GM23248 (cell line): ENCODE data around the gene ENPP4. TPM values are rescaled to one million over a fixed set of nuclear protein-coding genes. Genes with fewer than 3 reads are reported as not detected.

ENCODE experiments used
- DNase-seq: peaks from one replicate; pipeline ENCODE4 v3.0.0-alpha.2; 2015
- H2AFZ ChIP-seq: fragments of 200-600 bp; sonication (generic); 2 replicates; pipeline ENCODE4 v1.6.1; 2016; ENCODE audit warnings: antibody characterized with exemption
- H3F3A ChIP-seq: fragments of 200-600 bp; sonication (generic); 2 replicates; pipeline ENCODE4 v1.6.1; 2016; ENCODE audit warnings: mild to moderate bottlenecking, antibody characterized with exemption, mixed run types; ENCODE audit not compliant: insufficient read depth
- H3K27ac ChIP-seq: fragments of 200-600 bp; sonication (generic); 2 replicates; pipeline ENCODE4 v1.5.1; 2016; ENCODE audit warnings: mild to moderate bottlenecking
- H3K27me3 ChIP-seq: fragments of 200-600 bp; sonication (generic); replicated peaks from 2 replicates; pipeline ENCODE4 v1.6.1; 2016; ENCODE audit warnings: mild to moderate bottlenecking; ENCODE audit not compliant: insufficient read depth
- H3K36me3 ChIP-seq: fragments of 200-600 bp; sonication (generic); 2 replicates; pipeline ENCODE4 v1.6.1; 2016; ENCODE audit warnings: low read depth, mild to moderate bottlenecking
- H3K4me1 ChIP-seq: fragments of 200-600 bp; sonication (generic); 2 replicates; pipeline ENCODE4 v1.6.1; 2016; ENCODE audit warnings: mild to moderate bottlenecking; ENCODE audit not compliant: insufficient read depth
- H3K4me2 ChIP-seq: fragments of 200-600 bp; sonication (generic); one replicate; pipeline ENCODE4 v1.6.1; 2016; ENCODE audit warnings: mild to moderate bottlenecking; ENCODE audit not compliant: unreplicated experiment
- H3K4me3 ChIP-seq: fragments of 200-600 bp; sonication (generic); 2 replicates; pipeline ENCODE4 v1.5.1; 2016; ENCODE audit warnings: mild to moderate bottlenecking
- H3K79me2 ChIP-seq: fragments of 200-600 bp; sonication (generic); 2 replicates; pipeline ENCODE4 v1.6.1; 2016; ENCODE audit warnings: mild to moderate bottlenecking; ENCODE audit not compliant: insufficient read depth
- H3K9ac ChIP-seq: fragments of 200-600 bp; sonication (generic); 2 replicates; pipeline ENCODE4 v1.6.1; 2016; ENCODE audit warnings: mild to moderate bottlenecking
- H3K9me2 ChIP-seq: fragments of 200-600 bp; sonication (generic); 2 replicates; pipeline ENCODE4 v1.6.1; 2016; ENCODE audit warnings: mixed run types, mild to moderate bottlenecking, moderate library complexity; ENCODE audit not compliant: insufficient read depth
- H3K9me3 ChIP-seq: fragments of 200-600 bp; sonication (generic); one replicate; pipeline ENCODE4 v1.6.1; 2017; ENCODE audit warnings: low read depth
- H4K20me1 ChIP-seq: fragments of 200-600 bp; sonication (generic); 2 replicates; pipeline ENCODE4 v1.6.0; 2016; ENCODE audit not compliant: insufficient read depth
- EZH2 ChIP-seq: fragments of 200-600 bp; sonication (generic); IDR thresholded peaks from 2 replicates; pipeline ENCODE4 v1.6.1; 2018; ENCODE audit warnings: antibody characterized with exemption, mild to moderate bottlenecking; ENCODE audit not compliant: insufficient read depth, poor library complexity, severe bottlenecking
- EZH2phosphoT487 ChIP-seq: fragments of 200-600 bp; sonication (generic); IDR thresholded peaks from 2 replicates; pipeline ENCODE4 v1.6.1; 2018; ENCODE audit warnings: antibody characterized with exemption, moderate library complexity, mild to moderate bottlenecking, low read depth; ENCODE audit not compliant: insufficient read depth
- WGBS, 2 experiments: methylation state at CpG; one replicate each; pipeline ENCODE4 v1.1.6; 2015 to 2017; ENCODE audit warnings: low lambda C conversion rate in 2 of 2, low coverage in 1 of 2; ENCODE audit errors: missing lambda C conversion rate in 2 of 2; 5-methylcytosine and 5-hydroxymethylcytosine counted together
- in situ Hi-C: fragments of 300-500 bp; cut with MboI; formaldehyde crosslinking; loops from 2 replicates; pipeline ENCODE4 v1.15.0; 2020
- polyA plus RNA-seq: library from polyadenylated mRNA; unstranded; fragments of >200 nt; fragmentation: Nextera tagmentation; extraction: Ambion mirVana; gene quantifications from 2 replicates; pipeline ENCODE4 v1.2.1, GENCODE V29; 2016
- total RNA-seq: library from RNA; depleted of rRNA; stranded (reverse); fragments of >200 nt; shearing (Covaris generic); gene quantifications from 2 replicates; pipeline ENCODE4 v1.2.3, GENCODE V29; 2014

The ENPP4 gene
- total and polyA plus RNA-seq, 2 experiments from 2014 or later: 1.1 to 1.9 TPM

GRCh38 chr6:46091080-46091478, 38.7 kb upstream of the ENPP4 start:
- in situ Hi-C loops: loop anchor here (25.0 kb wide), 2 partner anchors 321 to 521 kb away; no protein-coding TSS in a partner anchor
- H3K9me2 ChIP-seq: no peaks in the 10 kb centered on the region
- no peak for DNase-seq
- WGBS, 2 experiments: 92 to 100% methylated on average over 1 of the region's 1 CpG
- H3K9me3 ChIP-seq: no peaks in the 10 kb centered on the region
- H4K20me1 ChIP-seq: no peaks in the 10 kb centered on the region
- no peaks in the 10 kb centered on the region for H3K4me1 ChIP-seq
- no peak overlapping the region for H2AFZ ChIP-seq
- no peak overlapping the region for H3K9ac ChIP-seq
- no peak for TF ChIP-seq EZH2
- no peak for TF ChIP-seq EZH2phosphoT487
- peaks cover 6% of the 10 kb centered on the region for H3K27me3 ChIP-seq
- no peaks in the 10 kb centered on the region for H3K36me3 ChIP-seq
- H3K4me2 ChIP-seq: no peak overlapping the region
- H3K79me2 ChIP-seq: no peaks in the 10 kb centered on the region
- H3K27ac ChIP-seq: no peak overlapping the region
- H3K4me3 ChIP-seq: no peak overlapping the region
- H3F3A ChIP-seq: no peaks in the 10 kb centered on the region

GRCh38 chr6:46095251-46095650, 34.5 kb upstream of the ENPP4 start:
- TF ChIP-seq EZH2phosphoT487 (no peak), EZH2 (no peak)
- no peaks in the 10 kb centered on the region for H3K4me1 ChIP-seq
- no peaks in the 10 kb centered on the region for H3K79me2 ChIP-seq
- no peaks in the 10 kb centered on the region for H3K36me3 ChIP-seq
- no peak overlapping the region for H3K27ac ChIP-seq
- no peaks in the 10 kb centered on the region for H3F3A ChIP-seq
- no peak overlapping the region for H3K4me2 ChIP-seq
- in situ Hi-C loops: loop anchor here (25.0 kb wide), 2 partner anchors 317 to 517 kb away; no protein-coding TSS in a partner anchor
- H3K9ac ChIP-seq: no peak overlapping the region
- H3K4me3 ChIP-seq: no peak overlapping the region
- H2AFZ ChIP-seq: no peak overlapping the region
- no peaks in the 10 kb centered on the region for H3K9me3 ChIP-seq
- H3K9me2 ChIP-seq: no peaks in the 10 kb centered on the region
- peaks cover 6% of the 10 kb centered on the region; the same call in 1 of the 2 replicates for H3K27me3 ChIP-seq
- no peaks in the 10 kb centered on the region for H4K20me1 ChIP-seq
- no peak for DNase-seq
- WGBS, 2 experiments: 64 to 65% methylated on average over 2 of the region's 2 CpGs

GRCh38 chr6:46097366-46097765, 32.4 kb upstream of the ENPP4 start:
- H3K4me2 ChIP-seq: no peak overlapping the region
- H3K27me3 ChIP-seq: 0 out of 2 replicates have a peak, but pooled peaks cover 7% of the 10 kb centered on the region
- DNase-seq: no peak
- H3K4me1 ChIP-seq: no peaks in the 10 kb centered on the region
- H3K9me3 ChIP-seq: no peaks in the 10 kb centered on the region
- no peak overlapping the region for H3K9ac ChIP-seq
- in situ Hi-C loops: loop anchor here (25.0 kb wide), 2 partner anchors 315 to 515 kb away; no protein-coding TSS in a partner anchor
- H3K36me3 ChIP-seq: no peaks in the 10 kb centered on the region
- TF ChIP-seq EZH2phosphoT487 (no peak), EZH2 (no peak)
- no peak overlapping the region for H3K4me3 ChIP-seq
- H3K9me2 ChIP-seq: no peaks in the 10 kb centered on the region
- H4K20me1 ChIP-seq: no peaks in the 10 kb centered on the region
- no peaks in the 10 kb centered on the region for H3F3A ChIP-seq
- no peak overlapping the region for H2AFZ ChIP-seq
- H3K79me2 ChIP-seq: no peaks in the 10 kb centered on the region
- H3K27ac ChIP-seq: no peak overlapping the region

- Histone ChIP-seq H3K36me3 (no peaks in the 10 kb centered on the region), H3K4me1 (no peaks in the 10 kb centered on the region), H2AFZ (no peak overlapping the region), H4K20me1 (no peaks in the 10 kb centered on the region), H3K4me3 (no peak overlapping the region), H3K9me2 (no peaks in the 10 kb centered on the region), H3K4me2 (no peak overlapping the region), H3K27ac (no peak overlapping the region), H3K27me3 (0 out of 2 replicates have a peak, but pooled peaks cover 7% of the 10 kb centered on the region), H3F3A (no peaks in the 10 kb centered on the region), H3K79me2 (no peaks in the 10 kb centered on the region), H3K9me3 (no peaks in the 10 kb centered on the region), H3K9ac (no peak overlapping the region)
- WGBS, 2 experiments: 35 to 44% methylated on average over 4 of the region's 4 CpGs
- no peak for DNase-seq
- no peak for TF ChIP-seq EZH2
- no peak for TF ChIP-seq EZH2phosphoT487
- in situ Hi-C loops: loop anchor here (25.0 kb wide), 2 partner anchors 314 to 514 kb away; no protein-coding TSS in a partner anchor
Observed at GRCh38 chr6:46098678-46099077, 31.1 kb upstream of the ENPP4 start.
